ENCODE measurements around the gene TXNIP. TPM values are rescaled to one million over a fixed set of nuclear protein-coding genes. Genes with fewer than 3 reads are reported as not detected.

The TXNIP gene
- total RNA-seq, 1 donor from 2014 or later = 107 TPM

GRCh38 chr1:145982010-145982723 is 14.2 kb downstream of the TXNIP start:
- TF ChIP-seq, protein P1, sequence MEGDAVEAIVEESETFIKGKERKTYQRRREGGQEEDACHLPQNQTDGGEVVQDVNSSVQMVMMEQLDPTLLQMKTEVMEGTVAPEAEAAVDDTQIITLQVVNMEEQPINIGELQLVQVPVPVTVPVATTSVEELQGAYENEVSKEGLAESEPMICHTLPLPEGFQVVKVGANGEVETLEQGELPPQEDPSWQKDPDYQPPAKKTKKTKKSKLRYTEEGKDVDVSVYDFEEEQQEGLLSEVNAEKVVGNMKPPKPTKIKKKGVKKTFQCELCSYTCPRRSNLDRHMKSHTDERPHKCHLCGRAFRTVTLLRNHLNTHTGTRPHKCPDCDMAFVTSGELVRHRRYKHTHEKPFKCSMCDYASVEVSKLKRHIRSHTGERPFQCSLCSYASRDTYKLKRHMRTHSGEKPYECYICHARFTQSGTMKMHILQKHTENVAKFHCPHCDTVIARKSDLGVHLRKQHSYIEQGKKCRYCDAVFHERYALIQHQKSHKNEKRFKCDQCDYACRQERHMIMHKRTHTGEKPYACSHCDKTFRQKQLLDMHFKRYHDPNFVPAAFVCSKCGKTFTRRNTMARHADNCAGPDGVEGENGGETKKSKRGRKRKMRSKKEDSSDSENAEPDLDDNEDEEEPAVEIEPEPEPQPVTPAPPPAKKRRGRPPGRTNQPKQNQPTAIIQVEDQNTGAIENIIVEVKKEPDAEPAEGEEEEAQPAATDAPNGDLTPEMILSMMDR (IDR thresholded peaks at IDR 0.05; ENCODE audit: unreplicated experiment) = no peak

DNA sequence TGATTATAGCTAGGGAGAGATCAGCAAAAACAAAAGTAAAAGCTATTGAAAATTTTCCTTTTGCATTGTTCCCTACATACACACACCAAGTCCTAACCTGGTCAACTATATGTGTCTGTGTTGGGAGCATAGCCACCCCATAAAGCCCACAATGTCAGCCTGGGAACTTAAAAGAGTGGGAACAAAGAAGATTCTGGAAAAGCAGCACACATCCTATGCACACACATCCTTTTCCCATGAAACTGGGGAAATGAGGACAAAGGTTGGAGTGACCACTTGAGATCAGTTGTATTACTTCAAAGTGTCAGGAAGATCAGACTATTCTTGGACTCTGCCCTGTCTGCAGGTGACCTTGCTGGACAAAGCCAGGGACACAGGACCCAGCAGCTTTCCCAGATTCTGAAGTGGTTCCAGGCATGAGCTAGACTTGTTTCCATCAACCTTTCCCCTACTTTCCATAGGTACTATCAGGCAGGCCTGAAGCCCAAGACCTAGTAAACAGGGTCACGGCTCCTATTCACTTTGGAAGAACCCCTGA is 15.9 kb downstream of the TXNIP start:
- Mint-ChIP-seq H3K36me3 (ENCODE audit: low read depth, unreplicated experiment) (no peaks in the 10 kb centered on the region), H3K4me3 (ENCODE audit: unreplicated experiment) (no peak overlapping the region), H3K9me3 (ENCODE audit: unreplicated experiment) (no peaks in the 10 kb centered on the region), H3K4me1 (ENCODE audit: unreplicated experiment) (peaks cover 21% of the 10 kb centered on the region), H3K27ac (ENCODE audit: unreplicated experiment) (no peak overlapping the region), H3K27me3 (ENCODE audit: unreplicated experiment) (peaks cover 4% of the 10 kb centered on the region)
- DNase-seq (ENCODE audit: low spot score) = no peak
- TF ChIP-seq, protein P1 (IDR thresholded peaks at IDR 0.05; ENCODE audit: unreplicated experiment) = no peak

More at GRCh38 chr1:145982010-145982723, 14.2 kb downstream of the TXNIP start:
- Mint-ChIP-seq H3K27me3 (ENCODE audit: unreplicated experiment) (peaks cover 4% of the 10 kb centered on the region), H3K36me3 (ENCODE audit: low read depth, unreplicated experiment) (no peaks in the 10 kb centered on the region), H3K4me3 (ENCODE audit: unreplicated experiment) (peak overlapping the region; percentile 26), H3K9me3 (ENCODE audit: unreplicated experiment) (no peaks in the 10 kb centered on the region), H3K4me1 (ENCODE audit: unreplicated experiment) (peaks cover 27% of the 10 kb centered on the region), H3K27ac (ENCODE audit: unreplicated experiment) (peak overlapping the region; percentile 81)
- no peak for DNase-seq (ENCODE audit: low spot score)

DNA sequence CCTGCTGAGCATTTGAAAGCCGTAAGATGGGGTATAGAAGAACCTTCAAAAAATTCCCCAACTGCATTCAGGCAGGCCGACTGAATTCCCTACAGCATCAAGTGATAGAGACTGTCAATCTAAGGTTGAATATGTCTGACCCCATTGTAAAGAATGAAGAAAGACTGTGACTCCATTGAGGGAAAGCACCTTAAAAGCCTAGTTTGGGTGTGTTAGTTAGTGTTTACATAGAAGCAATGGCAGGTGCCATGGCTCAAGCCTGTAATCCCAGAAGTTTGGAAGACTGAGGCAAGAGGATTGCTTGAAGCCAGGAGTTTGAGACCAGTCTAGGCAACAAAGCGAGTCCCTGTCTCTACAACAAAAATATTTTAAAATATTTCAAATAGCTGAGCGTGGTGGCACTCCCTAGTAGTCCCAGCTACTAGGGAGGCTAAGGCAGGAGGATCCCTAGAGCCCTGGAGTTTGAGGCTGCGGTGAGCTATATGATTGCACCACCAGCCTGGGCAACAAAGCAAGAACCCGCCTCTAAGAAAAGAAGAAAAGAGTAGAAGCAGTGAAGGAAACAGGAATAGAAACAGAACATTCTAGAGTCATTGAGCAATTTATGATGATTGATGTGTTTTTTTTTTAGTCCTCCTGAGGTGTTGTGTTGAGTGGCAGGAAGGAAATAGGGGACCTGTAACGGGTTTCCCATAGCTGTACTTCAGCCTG is 16.5 kb downstream of the TXNIP start:
- no peaks in the 10 kb centered on the region for H3K9me3 Mint-ChIP-seq (ENCODE audit: unreplicated experiment)
- DNase-seq (ENCODE audit: low spot score) = no peak

DNA sequence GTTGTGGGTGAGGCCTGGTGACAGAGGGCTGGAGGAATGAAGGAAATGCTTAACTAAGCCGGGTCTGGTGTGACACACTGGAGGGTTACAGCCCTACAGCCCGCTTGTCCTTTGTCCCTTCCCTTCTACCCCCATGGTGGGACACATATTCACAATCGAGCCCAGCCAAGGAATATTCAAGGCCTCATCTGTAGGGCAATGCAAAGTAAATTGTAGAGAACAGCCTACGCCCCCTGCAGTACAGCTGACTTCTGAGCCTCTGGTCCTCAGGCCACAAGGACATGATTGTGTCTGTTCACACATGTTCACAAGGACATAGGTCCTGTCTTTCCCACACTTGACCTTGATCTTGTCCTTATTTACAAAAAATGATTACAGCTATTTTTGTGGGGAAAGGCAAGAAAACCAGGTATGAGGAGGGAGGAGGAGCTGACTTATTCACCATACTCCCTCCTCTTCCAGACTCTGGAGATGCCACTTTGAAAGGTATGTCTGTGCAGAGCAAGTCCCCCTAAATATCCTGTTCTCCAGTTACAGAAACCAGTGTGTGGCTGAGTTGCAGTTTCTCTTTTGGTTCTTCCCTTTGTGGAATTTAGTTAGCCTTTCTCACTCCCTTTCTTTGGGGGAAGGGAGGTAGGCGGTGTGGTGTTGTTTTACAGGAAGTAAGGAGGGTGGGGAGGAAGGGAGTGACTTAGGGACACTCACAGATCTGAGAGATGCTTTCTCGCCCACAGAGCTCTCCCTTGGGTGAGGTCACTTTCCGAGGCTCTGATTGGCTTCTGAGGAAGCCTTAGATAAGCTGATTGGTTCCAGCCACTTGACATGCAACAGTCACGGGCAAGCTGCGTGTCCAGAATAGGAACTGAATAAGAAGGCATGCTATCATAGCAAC is 17.3 kb downstream of the TXNIP start:
- Mint-ChIP-seq H3K27ac (ENCODE audit: unreplicated experiment) (no peak overlapping the region), H3K9me3 (ENCODE audit: unreplicated experiment) (no peaks in the 10 kb centered on the region), H3K4me3 (ENCODE audit: unreplicated experiment) (no peak overlapping the region), H3K36me3 (ENCODE audit: low read depth, unreplicated experiment) (no peaks in the 10 kb centered on the region), H3K4me1 (ENCODE audit: unreplicated experiment) (peaks cover 9% of the 10 kb centered on the region), H3K27me3 (ENCODE audit: unreplicated experiment) (peaks cover 4% of the 10 kb centered on the region)
- TF ChIP-seq, protein P1 (IDR thresholded peaks at IDR 0.05; ENCODE audit: unreplicated experiment) = no peak
- DNase-seq (ENCODE audit: low spot score) = peak; percentile 61

More for the DNA sequence above, 16.5 kb downstream of the TXNIP start:
- Mint-ChIP-seq H3K4me1 (ENCODE audit: unreplicated experiment) (peaks cover 15% of the 10 kb centered on the region), H3K27ac (ENCODE audit: unreplicated experiment) (no peak overlapping the region), H3K4me3 (ENCODE audit: unreplicated experiment) (no peak overlapping the region), H3K27me3 (ENCODE audit: unreplicated experiment) (peaks cover 3% of the 10 kb centered on the region), H3K36me3 (ENCODE audit: low read depth, unreplicated experiment) (no peaks in the 10 kb centered on the region)
- TF ChIP-seq, protein P1 (IDR thresholded peaks at IDR 0.05; ENCODE audit: unreplicated experiment) = no peak
